Esophagus squamous epithelium (tissue), 5 donors: Measurements from ENCODE around the gene HCRT. TPM values are rescaled to one million over a fixed set of nuclear protein-coding genes. Genes with fewer than 3 reads are reported as not detected.
"Not testable (repeated sequence)": the region's sequence is repeated elsewhere in the genome, so short reads cannot be mapped to it uniquely, and the experiment has no call there.

Source experiments
- DNase-seq: peaks from one replicate; lab custom pipeline; 2025; lab: John Stamatoyannopoulos, UW
- H3K27ac ChIP-seq, 4 donors: fragments of 200-600 bp; sonication (generic); one replicate each; pipeline ENCODE4 v1.5.1; 2016 to 2019; ENCODE audit warnings: mild to moderate bottlenecking in 1 of 4
- H3K27me3 ChIP-seq, 4 donors: fragments of 200-600 bp; sonication (generic); 1 replicate in 3 of 4; 2 replicates in 1 of 4; pipeline versions ENCODE4 v1.5.1 to v1.6.0; 2017 to 2021; ENCODE audit warnings: antibody characterized with exemption in 1 of 4
- H3K36me3 ChIP-seq, 3 donors: fragments of 200-600 bp; sonication (generic); one replicate each; pipeline ENCODE4 v1.5.1; 2016 to 2019
- H3K4me1 ChIP-seq, 3 donors: fragments of 200-600 bp; sonication (generic); one replicate each; pipeline ENCODE4 v1.5.1; 2017 to 2019
- H3K4me3 ChIP-seq, 4 donors: fragments of 200-600 bp; sonication (generic); 1 replicate in 3 of 4; 2 replicates in 1 of 4; pipeline ENCODE4 v1.5.1; 2016 to 2019; ENCODE audit warnings: mild to moderate bottlenecking in 2 of 4, moderate library complexity in 1 of 4
- H3K9me3 ChIP-seq, 3 donors: fragments of 200-600 bp; sonication (generic); one replicate each; pipeline ENCODE4 v1.5.1; 2016 to 2019
- POLR2A ChIP-seq, 4 donors: fragments of 450-650 bp; IDR thresholded peaks; one replicate each; pipeline ENCODE4 v1.6.1; 2017; ENCODE audit warnings: antibody characterized with exemption in 4 of 4, mild to moderate bottlenecking in 4 of 4, moderate library complexity in 3 of 4
- WGBS, 2 donors: methylation state at CpG; one replicate each; pipeline ENCODE4 v1.1.5; 2018; 5-methylcytosine and 5-hydroxymethylcytosine counted together
- intact Hi-C: fragments of 100-400 bp; cut with DNase I; formaldehyde crosslinking; loops from one replicate; pipeline ENCODE4 v1.15.0; 2022
- total RNA-seq, 4 donors: library from RNA; depleted of rRNA; stranded (reverse); fragments of >200 nt; gene quantifications; one replicate each; pipeline ENCODE4 v1.1.0, GENCODE V29; 2016
- TF ChIP-seq, protein P1 (sequence below), 6 experiments: fragments of 450-650 bp in 4 of 6; fragments of 200-600 bp in 2 of 6; sonication (generic) in 2 of 6; IDR thresholded peaks; one replicate each; pipeline ENCODE4 v1.5.1; 2016 to 2019; ENCODE audit warnings: antibody characterized with exemption in 6 of 6, mild to moderate bottlenecking in 4 of 6, moderate library complexity in 4 of 6
- donor health status: DM: yes; HTN: yes; CAD: no.

HCRT gene
- total RNA-seq, 4 donors from 2014 or later, result not detected

DNA sequence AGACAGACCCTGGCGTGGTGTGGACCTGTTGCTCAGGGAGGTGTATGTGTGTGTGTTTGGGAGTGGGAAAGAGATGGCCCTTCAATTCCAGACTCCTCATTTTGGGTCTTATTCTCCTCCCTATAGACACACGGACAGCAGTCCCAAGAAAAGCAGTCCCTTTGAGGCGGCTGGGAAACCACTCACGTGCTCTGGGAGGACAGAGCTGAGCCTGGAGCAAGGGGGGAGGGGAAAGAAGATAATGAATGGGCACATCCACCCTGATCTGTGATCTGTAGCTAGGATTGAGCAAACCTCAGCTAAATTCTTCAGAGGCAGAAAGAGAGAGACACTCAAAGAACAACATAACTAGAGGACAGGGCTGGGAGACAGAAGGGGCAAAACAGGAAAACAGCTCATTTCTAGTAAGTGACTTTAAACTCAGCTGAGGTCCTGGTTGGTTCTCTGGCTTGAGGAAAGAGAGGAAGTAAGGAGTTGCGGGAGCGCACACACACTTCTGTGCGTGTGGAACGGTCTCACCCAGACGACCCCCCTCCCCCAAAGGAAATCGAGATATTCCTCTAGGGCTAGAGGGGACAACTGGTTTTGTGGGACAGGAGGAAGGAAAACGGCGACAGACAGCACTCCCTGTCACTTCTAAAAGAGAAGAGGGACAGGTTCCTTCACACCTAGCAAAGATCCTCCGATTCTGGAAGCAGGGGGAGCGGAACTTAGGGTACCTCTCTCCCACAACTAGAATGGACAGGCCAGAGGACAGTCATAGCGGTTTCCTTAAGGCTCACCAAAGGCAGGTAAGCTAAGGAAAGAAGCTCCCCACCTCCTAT lies 31.1 kb downstream of the HCRT start:
- Histone ChIP-seq H3K4me3 (peak overlapping the region; percentile 97 to 99 (median 98)), H3K4me1 (peaks cover 21 to 52% (median 28%) of the 10 kb centered on the region in 3 donors), H3K27me3 (no peaks in the 10 kb centered on the region), H3K9me3 (no peaks in the 10 kb centered on the region), H3K27ac (peak overlapping the region; percentile 92 to 94 (median 93)), H3K36me3 (peaks cover 0 to 32% (median 0%) of the 10 kb centered on the region in 3 donors)
- DNase-seq, result no peak
- TF ChIP-seq, protein P1, sequence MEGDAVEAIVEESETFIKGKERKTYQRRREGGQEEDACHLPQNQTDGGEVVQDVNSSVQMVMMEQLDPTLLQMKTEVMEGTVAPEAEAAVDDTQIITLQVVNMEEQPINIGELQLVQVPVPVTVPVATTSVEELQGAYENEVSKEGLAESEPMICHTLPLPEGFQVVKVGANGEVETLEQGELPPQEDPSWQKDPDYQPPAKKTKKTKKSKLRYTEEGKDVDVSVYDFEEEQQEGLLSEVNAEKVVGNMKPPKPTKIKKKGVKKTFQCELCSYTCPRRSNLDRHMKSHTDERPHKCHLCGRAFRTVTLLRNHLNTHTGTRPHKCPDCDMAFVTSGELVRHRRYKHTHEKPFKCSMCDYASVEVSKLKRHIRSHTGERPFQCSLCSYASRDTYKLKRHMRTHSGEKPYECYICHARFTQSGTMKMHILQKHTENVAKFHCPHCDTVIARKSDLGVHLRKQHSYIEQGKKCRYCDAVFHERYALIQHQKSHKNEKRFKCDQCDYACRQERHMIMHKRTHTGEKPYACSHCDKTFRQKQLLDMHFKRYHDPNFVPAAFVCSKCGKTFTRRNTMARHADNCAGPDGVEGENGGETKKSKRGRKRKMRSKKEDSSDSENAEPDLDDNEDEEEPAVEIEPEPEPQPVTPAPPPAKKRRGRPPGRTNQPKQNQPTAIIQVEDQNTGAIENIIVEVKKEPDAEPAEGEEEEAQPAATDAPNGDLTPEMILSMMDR (IDR thresholded peaks at IDR 0.05), result no peak
- no peak for TF ChIP-seq POLR2A (IDR thresholded peaks at IDR 0.05)
- 2 to 6% methylated on average over 14 to 15 of the region's 15 CpGs for WGBS, 2 donors
- intact Hi-C loops, result no loop called here

DNA sequence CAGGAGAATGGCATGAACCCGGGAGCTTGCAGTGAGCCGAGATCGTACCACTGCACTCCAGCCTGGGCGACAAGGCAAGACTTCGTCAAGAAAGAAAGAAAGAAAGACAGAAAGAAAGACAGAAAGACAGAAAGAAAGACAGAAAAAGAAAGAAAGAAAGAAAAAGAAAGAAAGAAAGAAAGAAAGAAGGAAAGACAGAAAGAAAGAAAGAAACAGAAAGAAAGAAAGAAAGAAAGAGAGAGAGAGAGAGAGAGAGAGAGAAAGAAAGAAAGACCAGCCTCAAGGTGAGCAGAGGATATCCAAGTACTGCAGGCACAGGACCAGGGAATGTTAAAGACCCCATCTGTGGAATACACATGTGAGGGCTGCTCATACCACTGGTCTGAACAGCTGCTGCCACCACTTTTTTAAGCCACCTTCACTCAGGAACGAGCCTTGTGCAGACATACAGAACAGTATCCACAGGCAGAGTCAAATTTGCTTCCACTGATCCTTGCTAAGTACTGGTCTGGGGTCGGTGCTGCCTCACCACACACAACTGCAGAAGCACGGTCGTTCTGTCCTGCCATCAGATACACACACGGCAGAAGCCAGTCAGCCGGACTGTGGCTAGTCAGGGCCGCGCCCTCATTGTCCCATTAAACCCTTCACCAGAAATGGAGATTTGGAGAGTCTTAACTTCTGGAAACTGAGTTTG lies 38.2 kb downstream of the HCRT start:
- H3K4me1 ChIP-seq, result peaks cover 5 to 38% (median 6%) of the 10 kb centered on the region in 3 donors
- DNase-seq, result no peak
- H3K9me3 ChIP-seq, result no peaks in the 10 kb centered on the region
- no peaks in the 10 kb centered on the region for H3K27me3 ChIP-seq
- no peak overlapping the region for H3K4me3 ChIP-seq
- no peak overlapping the region for H3K27ac ChIP-seq
- intact Hi-C loops, result no loop called here
- WGBS, 2 donors, result 85 to 87% methylated on average over 8 to 9 of the region's 13 CpGs
- H3K36me3 ChIP-seq, result peaks cover 0 to 91% (median 10%) of the 10 kb centered on the region in 3 donors
- TF ChIP-seq POLR2A (IDR thresholded peaks at IDR 0.05), result no peak
- TF ChIP-seq, protein P1 (IDR thresholded peaks at IDR 0.05), result no peak

DNA sequence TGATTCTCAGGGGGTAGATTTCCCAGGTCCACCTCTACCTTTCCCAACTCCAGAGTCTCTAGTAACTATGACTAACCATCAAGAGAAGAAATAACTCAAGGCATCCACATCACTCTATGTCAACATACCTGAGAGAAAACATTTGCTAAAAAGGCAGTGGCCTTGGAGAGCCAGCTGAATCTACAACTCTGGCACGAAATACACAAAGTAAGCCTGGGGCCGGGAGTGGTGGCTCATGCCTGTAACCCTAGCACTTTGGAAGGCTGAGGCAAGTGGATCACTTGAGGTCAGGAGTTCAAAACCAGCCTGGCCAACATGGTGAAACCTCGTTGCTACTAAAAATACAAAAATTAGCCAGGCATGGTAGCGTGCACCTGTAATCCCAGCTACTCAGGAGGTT lies 42.1 kb downstream of the HCRT start:
- DNase-seq, result not testable (repeated sequence)

DNA sequence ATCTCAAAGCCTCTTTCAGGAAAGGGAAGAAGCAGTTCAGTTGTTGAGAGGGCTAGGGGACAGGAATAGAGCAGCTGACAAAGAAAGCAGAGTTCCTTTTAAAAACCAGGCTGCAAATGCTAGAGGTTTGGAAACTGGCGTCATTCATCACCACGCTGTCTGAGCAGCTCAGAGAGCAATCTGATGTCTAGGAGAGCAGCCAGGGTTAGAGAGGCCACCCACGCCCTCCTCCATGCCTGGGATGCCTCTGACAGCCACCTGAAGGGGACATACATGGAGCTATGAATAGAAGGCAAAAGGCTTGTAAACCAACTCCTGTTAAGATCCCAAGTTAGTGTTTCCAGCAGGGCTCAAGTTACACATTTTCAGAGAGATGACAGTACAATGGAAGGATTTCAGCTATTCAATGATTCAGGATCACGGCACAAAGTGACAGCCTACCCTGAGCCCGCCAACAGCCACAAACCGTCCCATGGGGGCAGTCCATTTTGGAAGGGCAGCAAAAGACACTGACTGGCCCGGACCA lies 42.8 kb downstream of the HCRT start:
- no peak overlapping the region for H3K27ac ChIP-seq
- no peaks in the 10 kb centered on the region for H3K9me3 ChIP-seq
- no peak overlapping the region for H3K4me3 ChIP-seq
- intact Hi-C loops, result no loop called here
- TF ChIP-seq, protein P1 (IDR thresholded peaks at IDR 0.05), result no peak
- no peak for TF ChIP-seq POLR2A (IDR thresholded peaks at IDR 0.05)
- no peaks in the 10 kb centered on the region for H3K27me3 ChIP-seq
- 76 to 88% methylated on average over 4 to 6 of the region's 7 CpGs for WGBS, 2 donors
- H3K4me1 ChIP-seq, result peaks cover 5 to 42% (median 11%) of the 10 kb centered on the region in 3 donors
- peaks cover 8 to 75% (median 10%) of the 10 kb centered on the region in 3 donors for H3K36me3 ChIP-seq
- no peak for DNase-seq

More for the DNA sequence above, 42.1 kb downstream of the HCRT start:
- H3K27ac ChIP-seq, H3K4me3 ChIP-seq, H3K27me3 ChIP-seq, H3K9me3 ChIP-seq, intact Hi-C loops: not testable (repeated sequence)
- 71 to 90% methylated on average over 3 to 4 of the region's 4 CpGs for WGBS, 2 donors
- Histone ChIP-seq H3K36me3 (peaks cover 8 to 80% (median 10%) of the 10 kb centered on the region in 3 donors), H3K4me1 (peaks cover 5 to 37% (median 11%) of the 10 kb centered on the region in 3 donors)

DNA sequence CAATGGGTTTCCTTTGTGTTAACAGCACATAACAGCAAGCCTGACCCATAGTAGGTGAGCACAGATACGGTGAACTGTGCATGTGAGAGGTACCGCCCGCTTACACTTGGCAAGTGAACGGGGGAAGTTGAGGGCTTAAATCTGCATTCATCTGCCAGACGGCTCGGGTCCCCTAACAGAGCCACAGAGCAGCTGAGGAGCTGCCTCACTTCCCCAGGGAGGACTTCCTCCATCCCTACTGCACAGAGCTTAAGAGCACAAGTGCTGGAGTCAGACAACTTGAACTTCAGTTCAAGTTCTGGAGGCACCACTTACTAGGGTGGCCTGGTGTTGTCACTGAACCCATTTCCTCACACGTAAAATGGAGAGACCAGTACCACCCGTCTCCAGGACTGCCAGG lies 43.9 kb downstream of the HCRT start:
- Histone ChIP-seq H3K4me3 (no peak overlapping the region), H3K9me3 (no peaks in the 10 kb centered on the region), H3K27me3 (no peaks in the 10 kb centered on the region), H3K4me1 (peaks cover 11 to 50% (median 14%) of the 10 kb centered on the region in 3 donors), H3K27ac (peak overlapping the region in 1 of 4 donors; percentile 2), H3K36me3 (peaks cover 8 to 77% (median 10%) of the 10 kb centered on the region in 3 donors)
- TF ChIP-seq, protein P1 (IDR thresholded peaks at IDR 0.05), result no peak
- TF ChIP-seq POLR2A (IDR thresholded peaks at IDR 0.05), result no peak
- intact Hi-C loops, result no loop called here
- DNase-seq, result no peak
- WGBS, 2 donors, result 67 to 78% methylated on average over 5 to 6 of the region's 8 CpGs

DNA sequence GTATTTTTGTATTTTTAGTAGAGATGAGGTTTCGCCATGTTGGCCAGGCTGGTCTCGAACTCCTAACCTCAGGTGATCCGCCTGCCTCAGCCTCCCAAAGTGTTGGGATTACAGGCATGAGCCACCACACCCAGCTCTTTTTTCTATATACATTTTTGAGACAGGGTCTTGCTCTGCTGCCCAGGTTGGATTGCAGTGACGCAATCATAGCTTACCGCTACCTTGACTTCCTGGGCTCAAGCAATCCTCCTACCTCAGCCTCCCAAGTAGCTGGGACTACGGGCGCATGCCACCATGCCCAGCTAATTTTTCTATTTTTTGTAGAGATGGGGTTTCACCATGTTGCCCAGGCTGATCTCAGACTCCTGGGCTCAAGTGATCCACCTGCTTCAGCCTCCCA lies 44.6 kb downstream of the HCRT start:
- DNase-seq, H3K27ac ChIP-seq, H3K4me3 ChIP-seq, H3K9me3 ChIP-seq, intact Hi-C loops, H3K27me3 ChIP-seq: not testable (repeated sequence)
- peaks cover 6 to 73% (median 8%) of the 10 kb centered on the region in 3 donors for H3K36me3 ChIP-seq
- H3K4me1 ChIP-seq, result peaks cover 17 to 57% (median 21%) of the 10 kb centered on the region in 3 donors
- 93 to 97% methylated on average over 7 of the region's 7 CpGs for WGBS, 2 donors
